Right hindlimb (tissue), 1 donor: Measurements from ENCODE around the gene CMTM8.

Source experiments
- DNase-seq: peaks from one replicate; pipeline ENCODE4 v3.0.0-alpha.2; 2018

CMTM8 gene

DNA sequence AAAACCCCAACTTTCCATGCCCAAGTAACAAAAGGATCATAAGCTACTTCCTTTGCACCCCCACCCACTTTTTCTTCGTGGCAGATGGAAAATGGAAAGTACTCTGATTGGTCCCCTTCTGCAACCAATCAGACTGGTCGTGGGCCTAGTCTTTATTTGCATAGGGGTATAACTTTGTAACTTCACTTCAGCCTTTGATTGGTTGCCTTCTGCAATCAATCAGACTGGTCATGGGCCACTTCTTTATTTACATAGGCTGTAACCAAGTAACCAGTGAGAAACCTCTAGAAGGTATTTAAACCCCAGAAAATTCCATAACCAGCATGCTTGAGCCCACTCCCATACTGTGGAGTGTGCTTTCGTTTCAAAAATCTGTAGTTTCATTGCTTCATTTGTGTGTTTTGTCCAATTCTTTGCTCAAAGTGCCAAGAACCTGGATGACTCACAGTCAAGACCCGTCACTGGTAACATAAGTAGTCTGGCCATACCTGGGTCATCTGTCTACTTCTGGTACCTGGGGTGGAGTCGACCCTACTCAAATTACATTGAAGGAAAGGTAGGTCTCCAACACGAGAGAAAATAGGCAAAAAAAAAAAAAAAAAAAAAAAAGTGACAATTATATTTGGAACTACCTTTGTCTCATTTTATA lies 41.9 kb downstream of the CMTM8 start:
- no peak for DNase-seq

- no peak for DNase-seq
Measured at GRCh38 chr3:32281570-32282106, 43.2 kb downstream of the CMTM8 start.

DNA sequence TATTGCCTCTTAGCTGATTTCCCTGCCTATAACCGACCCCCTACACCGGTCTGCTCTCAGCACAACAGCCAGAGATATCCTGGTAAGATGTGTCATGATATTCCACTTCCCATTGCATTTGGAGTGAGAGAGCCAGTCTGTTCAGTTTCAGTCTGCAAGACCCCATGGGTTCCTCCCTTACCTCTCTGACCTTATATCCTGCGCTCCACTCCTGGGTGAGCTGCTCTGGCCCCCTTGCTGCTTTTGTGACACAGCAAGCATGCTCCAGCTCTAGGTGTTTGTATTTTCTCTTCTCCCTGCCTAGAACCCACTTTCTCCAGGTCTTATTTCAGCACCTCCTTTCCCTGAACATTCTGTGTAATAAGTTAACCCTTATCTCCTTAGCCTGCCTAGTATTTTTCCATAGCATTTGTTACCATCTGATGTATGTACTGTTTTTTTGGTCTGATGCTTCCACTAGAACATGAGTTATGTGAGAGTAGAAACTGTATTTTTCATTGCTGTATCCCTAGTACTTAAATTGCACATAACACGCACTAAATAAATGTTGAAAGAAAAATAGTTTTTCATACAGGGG lies 44.2 kb downstream of the CMTM8 start:
- DNase-seq: no peak

- DNase-seq: peak; percentile 30
Measured at GRCh38 chr3:32283304-32283703, 44.8 kb downstream of the CMTM8 start.

DNA sequence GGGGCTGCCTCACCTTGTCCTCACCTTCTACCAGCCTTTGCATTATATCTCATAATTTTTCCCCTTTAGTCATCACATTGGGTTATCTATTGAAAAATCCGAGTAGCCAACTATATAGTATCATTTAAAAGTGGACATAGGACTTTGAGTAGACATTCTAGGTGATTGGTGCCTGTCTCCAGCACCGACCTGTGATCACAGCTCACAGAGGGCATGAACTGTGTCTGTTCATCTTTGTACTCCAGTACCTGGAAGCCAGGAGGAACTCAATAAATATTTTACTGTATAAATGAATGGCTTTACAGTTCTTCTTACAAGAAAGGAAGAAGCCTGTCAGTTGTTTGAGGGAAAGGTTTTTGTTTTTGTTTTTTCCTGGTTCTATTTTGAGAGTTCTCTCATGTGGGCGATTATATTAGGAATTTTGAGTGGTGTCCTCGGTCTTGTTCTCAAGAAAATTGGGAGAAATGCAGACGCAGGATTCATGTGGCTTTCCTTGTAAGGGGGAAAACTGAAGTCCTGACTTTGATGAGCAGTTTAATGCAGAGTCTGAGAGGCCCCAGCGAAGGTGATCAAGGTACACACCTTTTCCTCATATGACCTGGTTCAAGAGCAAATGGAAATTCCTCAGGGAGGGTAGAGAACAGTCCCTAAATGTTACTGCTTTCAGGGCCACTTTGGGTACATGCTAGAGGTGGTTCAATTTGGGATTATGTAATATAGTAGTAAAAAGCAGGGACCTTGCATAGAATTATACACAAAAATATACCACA lies 46.1 kb downstream of the CMTM8 start:
- no peak for DNase-seq

DNA sequence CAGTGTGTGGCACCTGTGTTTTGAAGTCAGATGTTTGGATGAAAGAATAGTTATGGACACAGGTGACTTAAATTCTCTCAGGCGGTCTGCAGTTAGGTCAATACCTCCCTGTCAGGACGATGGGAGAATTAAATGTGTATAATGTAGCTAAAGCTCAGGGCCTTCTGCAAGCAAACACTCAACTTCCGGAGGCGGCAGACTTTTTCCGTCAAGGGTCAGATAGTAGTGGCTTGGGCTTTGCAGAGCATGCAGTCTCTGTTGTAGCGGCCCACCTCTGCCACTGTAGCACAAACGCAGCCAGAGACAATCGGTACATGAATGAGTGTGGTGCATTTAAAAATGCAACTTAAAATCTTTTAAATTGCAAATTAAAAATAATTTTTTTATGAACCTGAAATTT lies 47.4 kb downstream of the CMTM8 start:
- no peak for DNase-seq

DNA sequence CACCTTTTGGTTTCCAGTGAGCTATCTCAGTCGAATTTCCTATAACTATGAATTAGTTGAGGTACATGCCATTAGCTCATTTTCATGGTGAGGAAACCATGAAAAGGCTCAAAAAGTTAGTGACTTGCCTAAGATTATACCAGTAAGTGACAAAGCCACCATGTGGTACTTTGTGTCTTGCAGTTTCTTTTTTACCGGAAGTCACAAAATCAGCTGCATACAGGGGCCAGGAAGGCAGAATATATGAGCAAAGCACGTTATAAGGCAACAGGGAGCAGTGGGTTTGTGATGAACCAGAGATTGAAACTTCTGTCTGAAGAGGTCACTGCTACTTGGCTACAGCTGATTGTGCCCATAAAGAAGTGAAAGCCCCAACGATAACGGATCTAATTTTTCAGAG lies 50.3 kb downstream of the CMTM8 start:
- no peak for DNase-seq

DNA sequence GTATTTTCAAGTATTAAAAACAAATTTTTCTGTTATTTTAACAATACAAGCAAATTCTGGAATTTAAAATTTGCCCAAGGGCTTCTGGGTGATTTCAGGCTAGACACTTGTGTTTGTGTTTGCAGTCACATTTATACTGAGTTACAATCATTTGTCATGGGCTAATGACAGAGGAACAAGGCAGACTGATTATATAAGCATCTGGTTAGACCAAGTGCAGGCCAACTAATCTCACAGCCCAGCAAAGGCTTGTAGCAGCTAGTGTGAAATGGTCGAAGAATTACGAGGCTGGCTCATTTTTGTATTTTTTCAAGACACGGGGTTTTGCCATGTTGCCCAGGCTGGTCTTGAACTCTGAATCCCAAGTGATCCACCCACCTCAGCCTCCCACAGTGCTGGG lies 52.1 kb downstream of the CMTM8 start:
- DNase-seq: no peak

GRCh38 chr3:32292085-32292796 lies 53.8 kb downstream of the CMTM8 start:
- no peak for DNase-seq

- no peak for DNase-seq
Measured at GRCh38 chr3:32293903-32294302, 55.4 kb downstream of the CMTM8 start.

GRCh38 chr3:32296251-32297204 lies 58.0 kb downstream of the CMTM8 start:
- peak; percentile 65 for DNase-seq

DNA sequence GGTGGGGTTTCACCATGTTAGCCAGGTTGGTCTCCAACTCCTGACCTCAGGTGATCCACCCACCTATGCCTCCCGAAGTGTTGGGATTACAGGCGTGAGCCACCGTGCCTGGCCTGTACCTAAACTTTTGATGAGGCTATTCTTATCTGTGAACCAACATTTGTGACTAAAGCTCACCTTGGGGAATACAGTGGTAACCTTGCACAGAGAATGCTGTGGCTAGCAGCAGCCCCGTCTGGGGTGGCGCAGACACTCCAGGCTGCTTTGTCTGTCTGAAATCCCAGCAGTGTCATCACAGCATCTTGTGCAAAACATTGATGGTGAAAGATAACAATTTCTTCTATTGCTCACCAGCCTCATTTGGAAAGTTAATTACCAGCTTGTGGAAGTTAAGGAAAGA lies 58.9 kb downstream of the CMTM8 start:
- no peak for DNase-seq

GRCh38 chr3:32301426-32301825 lies 62.9 kb downstream of the CMTM8 start:
- no peak for DNase-seq

- DNase-seq: no peak
Measured at GRCh38 chr3:32302601-32303398, 64.3 kb downstream of the CMTM8 start.

- no peak for DNase-seq
Measured at GRCh38 chr3:32303399-32303747, 64.9 kb downstream of the CMTM8 start.

- no peak for DNase-seq
Measured at GRCh38 chr3:32303977-32304881, 65.7 kb downstream of the CMTM8 start.

GRCh38 chr3:32305361-32305876 lies 66.9 kb downstream of the CMTM8 start:
- DNase-seq: no peak

GRCh38 chr3:32306072-32306471 lies 67.6 kb downstream of the CMTM8 start:
- no peak for DNase-seq

- DNase-seq: no peak
Measured at GRCh38 chr3:32307591-32307990, 69.1 kb downstream of the CMTM8 start.

DNA sequence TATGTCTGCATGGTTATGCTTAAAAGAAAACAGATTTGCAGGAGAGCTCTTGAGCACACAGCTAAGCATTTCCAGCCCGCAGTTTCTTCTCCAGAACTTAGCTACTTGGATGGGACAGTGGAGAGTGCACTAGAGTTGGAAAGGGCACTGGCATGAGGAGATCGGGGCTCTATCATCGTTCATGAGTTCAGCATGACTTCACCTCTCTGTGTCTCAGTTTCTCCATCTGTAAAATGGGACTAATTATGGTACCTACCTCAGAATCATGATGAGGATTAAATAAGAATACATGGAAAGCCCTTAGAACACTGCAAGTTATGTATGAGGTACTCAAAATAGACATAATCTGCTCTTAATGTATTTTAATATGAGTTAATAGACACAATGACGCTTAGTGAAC lies 69.9 kb downstream of the CMTM8 start:
- DNase-seq: no peak
